NT2/D1 (cell line): ENCODE results near the gene MAP1LC3B2.

Experiments used
- DNase-seq: peaks from one replicate; pipeline ENCODE4 v3.0.0-alpha.2; 2011; ENCODE audit warnings: low read depth, low spot score
- H3K27me3 ChIP-seq: 2 replicates; pipeline ENCODE4 v1.6.0; 2011; ENCODE audit warnings: mild to moderate bottlenecking; ENCODE audit not compliant: insufficient read length, insufficient read depth
- H3K36me3 ChIP-seq: 2 replicates; pipeline ENCODE4 v1.6.1; 2011; ENCODE audit warnings: mild to moderate bottlenecking, low read length, mixed read lengths; ENCODE audit not compliant: insufficient read depth, insufficient read length
- H3K4me1 ChIP-seq: 2 replicates; pipeline ENCODE4 v1.5.1; 2011; ENCODE audit not compliant: insufficient read depth, insufficient read length
- H3K4me3 ChIP-seq: 2 replicates; pipeline ENCODE4 v1.5.1; 2011; ENCODE audit warnings: low read depth; ENCODE audit not compliant: insufficient read length
- H3K9ac ChIP-seq: 2 replicates; pipeline ENCODE4 v1.6.0; 2011; ENCODE audit warnings: low read depth; ENCODE audit not compliant: insufficient read length
- H3K9me3 ChIP-seq: 2 replicates; pipeline ENCODE4 v1.5.1; 2011; ENCODE audit warnings: mild to moderate bottlenecking, low read length; ENCODE audit not compliant: insufficient read depth
- SUZ12 ChIP-seq: IDR thresholded peaks from 2 replicates; pipeline ENCODE4 v1.6.1; 2011; ENCODE audit not compliant: insufficient read length, insufficient read depth; ENCODE audit errors: extremely low read depth
- YY1 ChIP-seq: IDR thresholded peaks from 2 replicates; pipeline ENCODE4 v1.6.1; 2011; ENCODE audit not compliant: insufficient read length, insufficient read depth
- ZNF274 ChIP-seq: IDR thresholded peaks from 2 replicates; pipeline ENCODE4 v1.6.1; 2011; ENCODE audit warnings: mild to moderate bottlenecking, low read depth, low read length

Gene MAP1LC3B2

GRCh38 chr12:116590561-116590960 is 31.4 kb downstream of the MAP1LC3B2 start:
- Histone ChIP-seq H3K9ac (no peak overlapping the region), H3K9me3 (0 out of 2 replicates have a peak, but pooled peaks cover under 1% of the 10 kb centered on the region), H3K4me1 (peaks cover 5% of the 10 kb centered on the region), H3K4me3 (no peak overlapping the region), H3K27me3 (no peaks in the 10 kb centered on the region), H3K36me3 (no peaks in the 10 kb centered on the region)
- TF ChIP-seq SUZ12 (no peak), YY1 (no peak), ZNF274 (no peak)
- no peak for DNase-seq

- Histone ChIP-seq H3K4me1 (peaks cover 5% of the 10 kb centered on the region), H3K9me3 (no peaks in the 10 kb centered on the region), H3K9ac (no peak overlapping the region), H3K27me3 (no peaks in the 10 kb centered on the region), H3K36me3 (no peaks in the 10 kb centered on the region), H3K4me3 (no peak overlapping the region)
- TF ChIP-seq SUZ12: no peak
- no peak for TF ChIP-seq ZNF274
- no peak for DNase-seq
Observed at GRCh38 chr12:116591855-116592637, 32.9 kb downstream of the MAP1LC3B2 start.

DNA sequence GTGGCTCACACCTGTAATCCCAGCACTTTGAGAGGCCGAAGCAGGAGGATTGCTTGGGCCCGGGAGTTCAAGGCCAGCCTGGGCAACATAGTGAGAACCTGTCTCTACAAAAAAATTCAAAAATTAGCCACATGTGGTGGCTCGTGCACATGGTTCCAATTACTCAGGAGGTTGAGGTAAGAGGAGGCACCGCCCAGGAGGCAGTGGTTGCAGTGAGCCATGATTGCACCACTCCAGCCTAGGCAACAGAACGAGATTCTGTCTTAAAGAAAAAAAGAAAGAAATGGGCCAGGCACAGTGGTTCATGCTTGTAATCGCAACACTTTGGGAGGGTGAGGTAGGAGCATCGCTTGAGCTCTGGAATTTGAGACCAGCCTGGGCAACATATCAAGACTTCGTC is 33.5 kb downstream of the MAP1LC3B2 start:
- no peak overlapping the region for H3K9ac ChIP-seq
- DNase-seq: no peak

DNA sequence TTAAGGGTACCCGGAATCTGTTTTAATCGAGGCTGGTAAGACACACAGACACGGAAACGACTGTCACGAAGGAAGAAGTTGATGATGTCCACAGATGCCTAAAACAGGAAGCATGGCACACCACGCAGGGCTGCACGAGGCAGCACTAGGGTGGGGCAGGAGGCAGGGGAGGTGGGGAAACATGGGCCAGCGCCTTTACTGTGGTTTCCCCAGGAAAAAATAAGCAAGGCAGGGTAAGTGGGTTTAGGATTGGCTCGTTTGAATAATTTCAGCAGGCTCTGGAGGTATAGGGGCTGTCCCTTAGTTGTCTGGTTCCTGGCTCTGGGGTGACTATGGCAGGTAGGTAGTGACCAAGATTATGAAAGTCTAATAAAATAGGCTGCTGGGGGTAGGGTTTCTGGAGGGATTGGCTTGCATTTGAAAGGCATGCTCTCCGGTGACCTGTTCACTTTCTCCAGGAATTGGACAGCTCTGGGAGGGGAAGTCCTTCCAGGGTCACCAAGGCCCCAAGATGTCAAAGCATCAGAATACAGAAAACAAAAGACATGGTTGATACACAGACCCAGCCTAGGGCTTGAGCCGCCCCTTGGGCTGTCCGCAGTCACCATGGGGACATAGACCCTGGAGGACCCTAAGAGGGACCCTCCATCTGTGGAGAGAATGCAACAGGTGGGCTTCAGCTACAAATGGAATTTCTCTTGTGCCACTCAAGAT is 35.3 kb downstream of the MAP1LC3B2 start:
- H3K4me1 ChIP-seq: peaks cover 7% of the 10 kb centered on the region
- H3K36me3 ChIP-seq: no peaks in the 10 kb centered on the region
- no peak overlapping the region for H3K9ac ChIP-seq
- H3K4me3 ChIP-seq: no peak overlapping the region
- DNase-seq: no peak
- no peaks in the 10 kb centered on the region for H3K9me3 ChIP-seq
- no peaks in the 10 kb centered on the region for H3K27me3 ChIP-seq
- TF ChIP-seq SUZ12 (no peak), YY1 (no peak), ZNF274 (no peak)

More for the DNA sequence above, 33.5 kb downstream of the MAP1LC3B2 start:
- peaks cover 5% of the 10 kb centered on the region for H3K4me1 ChIP-seq
- no peak overlapping the region for H3K4me3 ChIP-seq
- H3K9me3 ChIP-seq: no peaks in the 10 kb centered on the region
- H3K27me3 ChIP-seq: no peaks in the 10 kb centered on the region
- H3K36me3 ChIP-seq: no peaks in the 10 kb centered on the region
- TF ChIP-seq YY1 (no peak), ZNF274 (no peak), SUZ12 (no peak)

DNA sequence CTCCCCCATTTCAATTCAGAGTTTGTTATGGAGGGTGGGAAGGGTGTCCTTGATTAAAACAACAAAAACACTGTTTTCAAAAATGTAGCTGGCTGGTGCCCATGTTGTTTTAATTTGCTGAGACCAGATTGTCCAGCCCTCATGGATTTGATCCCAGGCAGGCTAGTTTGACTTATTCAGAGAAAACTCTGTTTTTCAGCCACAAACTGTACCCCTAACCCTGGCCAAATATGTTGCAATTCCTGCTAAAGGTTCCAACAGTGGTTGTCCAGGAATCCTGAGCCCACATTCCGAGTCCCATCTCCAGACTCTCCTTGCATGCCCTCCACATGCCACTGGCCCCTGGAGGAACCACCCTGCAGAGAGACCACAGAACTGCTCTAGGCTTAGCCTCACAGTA is 36.0 kb downstream of the MAP1LC3B2 start:
- H3K27me3 ChIP-seq: no peaks in the 10 kb centered on the region
- TF ChIP-seq YY1 (no peak), ZNF274 (no peak), SUZ12 (no peak)
- no peak overlapping the region for H3K9ac ChIP-seq
- no peak for DNase-seq
- H3K4me3 ChIP-seq: no peak overlapping the region
- peaks cover 7% of the 10 kb centered on the region for H3K4me1 ChIP-seq
- H3K9me3 ChIP-seq: no peaks in the 10 kb centered on the region
- no peaks in the 10 kb centered on the region for H3K36me3 ChIP-seq

- no peaks in the 10 kb centered on the region for H3K9me3 ChIP-seq
- DNase-seq: no peak
Observed at GRCh38 chr12:116595672-116596071, 36.5 kb downstream of the MAP1LC3B2 start.

DNA sequence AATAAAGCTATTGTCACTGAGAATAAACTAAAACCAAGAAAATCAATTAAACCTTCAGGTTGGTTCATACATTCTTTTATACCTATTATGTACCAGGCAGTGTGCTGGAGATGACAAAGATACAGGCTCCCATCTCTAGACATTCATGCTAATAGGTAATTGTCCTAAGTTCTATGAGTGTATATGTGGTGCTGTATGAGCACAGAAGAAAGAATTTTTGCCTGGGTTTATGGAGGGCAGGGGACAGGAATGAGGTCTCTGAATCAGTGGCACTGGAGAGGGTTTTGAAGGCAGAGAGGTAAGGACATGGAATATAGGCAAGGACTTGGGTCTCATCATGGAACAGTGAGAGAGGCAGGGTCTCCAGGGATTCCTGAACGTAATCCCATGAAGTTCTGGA is 38.7 kb downstream of the MAP1LC3B2 start:
- no peak for DNase-seq
- H3K36me3 ChIP-seq: no peaks in the 10 kb centered on the region
- no peaks in the 10 kb centered on the region for H3K9me3 ChIP-seq
- H3K9ac ChIP-seq: no peak overlapping the region
- no peak for TF ChIP-seq SUZ12
- TF ChIP-seq ZNF274: no peak
- TF ChIP-seq YY1: no peak
- peaks cover 6% of the 10 kb centered on the region for H3K4me1 ChIP-seq
- H3K4me3 ChIP-seq: no peak overlapping the region
- no peaks in the 10 kb centered on the region for H3K27me3 ChIP-seq

More at GRCh38 chr12:116595672-116596071, 36.5 kb downstream of the MAP1LC3B2 start:
- TF ChIP-seq SUZ12 (no peak), ZNF274 (no peak), YY1 (no peak)
- Histone ChIP-seq H3K27me3 (no peaks in the 10 kb centered on the region), H3K4me1 (peaks cover 7% of the 10 kb centered on the region), H3K9ac (no peak overlapping the region), H3K36me3 (no peaks in the 10 kb centered on the region), H3K4me3 (no peak overlapping the region)
